Measurements from ENCODE around the gene ARL2BP.

- TF ChIP-seq CTCF (IDR thresholded peaks at IDR 0.05 in 2 of 3, conservative IDR thresholded peaks at IDR 0.05 in 1 of 3; ENCODE audit: control insufficient read depth in 2 of 3, extremely low read depth in 1 of 3, insufficient read depth in 1 of 3, low read depth in 3 of 3, low read length in 3 of 3) (no peak), HDAC6 (IDR thresholded peaks at IDR 0.05; ENCODE audit: unreplicated experiment) (no peak), MAX (IDR thresholded peaks at IDR 0.05; ENCODE audit: low read depth, low read length) (no peak), CREB1 (IDR thresholded peaks at IDR 0.05; ENCODE audit: low read depth) (no peak), CHD1 (IDR thresholded peaks at IDR 0.05; ENCODE audit: low read depth, low read length) (no peak), JUND (IDR thresholded peaks at IDR 0.05; ENCODE audit: low read depth, low read length) (no peak), ATF3 (IDR thresholded peaks at IDR 0.05; ENCODE audit: borderline replicate concordance, extremely low read depth, low read depth, low read length) (no peak), SMAD1 (IDR thresholded peaks at IDR 0.05; ENCODE audit: low read depth, partially characterized antibody) (no peak), SUZ12 (IDR thresholded peaks at IDR 0.05; ENCODE audit: unreplicated experiment) (no peak), ESRRA (IDR thresholded peaks at IDR 0.05; ENCODE audit: low read length) (no peak), EZH2 (IDR thresholded peaks at IDR 0.05; ENCODE audit: borderline replicate concordance, control insufficient read depth, low read depth, low read length) (no peak)
Measured at GRCh38 chr16:57236022-57236350, 9.1 kb upstream of the ARL2BP start.
